Measurements from ENCODE around the gene DDO.

The DDO gene, protein sequence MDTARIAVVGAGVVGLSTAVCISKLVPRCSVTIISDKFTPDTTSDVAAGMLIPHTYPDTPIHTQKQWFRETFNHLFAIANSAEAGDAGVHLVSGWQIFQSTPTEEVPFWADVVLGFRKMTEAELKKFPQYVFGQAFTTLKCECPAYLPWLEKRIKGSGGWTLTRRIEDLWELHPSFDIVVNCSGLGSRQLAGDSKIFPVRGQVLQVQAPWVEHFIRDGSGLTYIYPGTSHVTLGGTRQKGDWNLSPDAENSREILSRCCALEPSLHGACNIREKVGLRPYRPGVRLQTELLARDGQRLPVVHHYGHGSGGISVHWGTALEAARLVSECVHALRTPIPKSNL

DNA sequence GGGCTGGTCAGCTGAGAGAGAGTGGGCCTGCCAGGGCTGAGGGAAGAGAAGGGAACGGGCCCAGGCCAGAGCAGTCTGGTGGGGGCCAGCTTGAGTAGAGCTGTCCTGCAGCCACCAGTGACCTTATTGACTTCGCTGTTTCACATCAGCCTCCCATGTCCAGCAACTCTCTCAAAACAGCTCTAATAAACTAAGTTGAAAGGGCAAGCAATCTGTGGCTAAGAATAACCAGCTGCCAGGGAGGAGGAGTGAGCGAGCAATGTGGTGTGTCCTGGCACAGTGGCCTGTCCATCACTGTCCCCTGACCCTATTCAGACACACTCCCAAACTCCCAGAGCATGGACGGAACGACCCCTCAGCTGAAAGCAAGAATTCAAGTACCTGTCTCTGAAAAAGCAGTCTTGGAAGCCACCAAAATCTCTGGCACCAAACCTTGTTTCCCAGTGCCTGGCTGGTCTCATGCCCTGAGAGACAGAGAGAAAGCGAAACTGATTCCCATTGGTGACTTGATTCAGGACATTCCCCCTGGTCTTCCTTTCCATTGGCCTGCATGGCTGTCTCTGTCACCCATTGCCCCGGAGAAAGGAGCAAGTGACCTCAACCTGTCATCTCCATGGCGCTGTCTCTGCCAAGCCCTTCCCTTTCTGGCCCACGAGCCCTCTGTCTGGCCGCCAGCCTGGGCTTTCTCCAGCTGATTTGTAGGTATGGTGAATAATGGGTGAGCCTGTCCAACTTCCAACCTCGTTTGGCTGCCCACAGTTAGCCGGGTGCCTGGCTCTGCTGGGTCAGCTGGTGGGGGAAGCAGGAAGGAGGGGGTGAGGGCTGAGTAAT is at the start of gene DDO:
TSS of gene DDO (minus strand) at position 490 of the 831 bp plus-strand sequence. CDS start 2,113 bp downstream, outside the sequence.
- DNase-seq (ENCODE audit: low read depth in 2 of 2) = no peak

DNA sequence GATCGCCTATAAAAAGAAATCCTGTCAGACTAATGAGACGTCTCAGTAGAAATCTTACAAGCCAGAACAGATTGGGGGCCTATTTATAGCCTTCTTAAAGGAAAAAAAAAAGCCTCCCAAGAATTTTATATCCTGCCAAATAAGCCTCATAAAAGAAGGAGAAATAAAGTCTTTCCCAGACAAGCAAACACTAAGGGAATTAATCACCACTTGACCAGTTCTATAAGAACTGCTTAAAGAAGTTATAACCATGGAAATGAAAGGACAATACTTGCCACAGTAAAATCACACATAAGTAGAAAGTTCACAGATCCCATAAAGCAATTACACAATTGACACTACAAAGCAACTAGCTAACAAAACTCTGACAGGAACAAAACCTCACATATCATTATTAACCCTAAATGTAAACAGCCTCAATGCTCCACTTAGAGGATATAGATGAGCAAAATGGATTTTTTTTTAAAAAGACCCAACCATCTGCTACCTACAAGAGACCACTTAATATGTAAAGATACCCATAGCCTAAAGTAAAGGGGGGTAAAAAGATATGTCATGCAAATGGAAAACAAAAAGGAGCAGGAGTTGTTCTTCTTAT is 47.6 kb upstream of the DDO start:
- no peak for DNase-seq (ENCODE audit: low read depth in 2 of 2)

DNA sequence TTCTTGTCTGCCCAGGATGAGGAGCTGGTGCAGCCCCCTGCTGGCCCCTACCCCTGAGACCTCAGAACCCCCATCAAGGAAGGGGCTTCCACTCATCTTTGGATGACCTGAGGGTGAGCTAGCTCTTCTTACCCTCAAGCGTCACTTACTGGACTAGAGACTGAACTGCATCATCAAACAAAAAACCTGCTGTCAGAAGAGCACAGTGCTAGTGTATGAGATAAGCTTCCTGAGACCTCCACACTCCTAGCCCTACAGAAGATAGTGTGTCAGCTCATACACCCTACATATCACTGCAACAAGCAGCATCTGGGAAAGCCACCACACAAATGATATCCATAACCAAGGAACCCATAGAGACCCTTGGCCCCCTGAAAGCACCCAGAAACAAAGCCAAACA is 46.0 kb upstream of the DDO start:
- DNase-seq (ENCODE audit: low read depth in 2 of 2) = no peak

DNA sequence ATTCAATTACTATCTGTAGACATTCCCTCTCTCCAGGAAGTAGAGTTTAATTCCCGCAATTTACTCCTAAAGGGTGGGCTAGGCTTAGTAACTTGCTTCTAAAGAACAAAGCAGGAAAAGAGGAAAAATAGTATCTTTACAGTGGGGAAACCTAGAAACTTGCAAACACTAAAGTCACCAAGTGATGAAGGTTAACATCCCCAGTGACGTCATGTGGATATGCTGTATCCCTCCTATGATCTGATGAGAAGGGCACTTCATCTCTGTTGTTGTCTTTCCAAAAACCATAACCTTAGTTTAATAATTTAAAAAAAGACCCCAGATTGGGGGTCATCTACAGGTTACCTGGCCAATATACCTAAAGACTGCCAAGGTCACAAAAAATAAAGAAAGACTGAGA is 43.8 kb upstream of the DDO start:
- DNase-seq (ENCODE audit: low read depth in 2 of 2) = no peak

DNA sequence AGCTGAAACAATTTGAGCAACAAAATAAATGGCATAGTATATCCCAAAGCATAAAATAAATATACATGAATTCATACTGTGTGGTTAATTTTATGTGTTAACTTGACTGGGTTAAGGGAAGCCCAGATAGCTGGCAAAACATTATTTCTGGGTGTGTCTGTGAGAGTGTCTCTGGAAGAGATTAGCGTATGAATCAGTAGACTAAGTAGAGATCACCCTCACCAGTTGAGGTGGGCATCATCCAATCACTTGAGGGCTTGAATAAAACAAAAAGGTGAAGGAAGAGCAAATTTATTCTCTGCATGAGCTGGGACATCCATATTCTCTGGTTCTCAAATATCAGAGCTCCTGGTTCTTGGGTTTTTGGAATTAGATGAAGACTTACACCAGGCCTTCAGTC is 43.1 kb upstream of the DDO start:
- no peak for DNase-seq (ENCODE audit: low read depth in 2 of 2)

DNA sequence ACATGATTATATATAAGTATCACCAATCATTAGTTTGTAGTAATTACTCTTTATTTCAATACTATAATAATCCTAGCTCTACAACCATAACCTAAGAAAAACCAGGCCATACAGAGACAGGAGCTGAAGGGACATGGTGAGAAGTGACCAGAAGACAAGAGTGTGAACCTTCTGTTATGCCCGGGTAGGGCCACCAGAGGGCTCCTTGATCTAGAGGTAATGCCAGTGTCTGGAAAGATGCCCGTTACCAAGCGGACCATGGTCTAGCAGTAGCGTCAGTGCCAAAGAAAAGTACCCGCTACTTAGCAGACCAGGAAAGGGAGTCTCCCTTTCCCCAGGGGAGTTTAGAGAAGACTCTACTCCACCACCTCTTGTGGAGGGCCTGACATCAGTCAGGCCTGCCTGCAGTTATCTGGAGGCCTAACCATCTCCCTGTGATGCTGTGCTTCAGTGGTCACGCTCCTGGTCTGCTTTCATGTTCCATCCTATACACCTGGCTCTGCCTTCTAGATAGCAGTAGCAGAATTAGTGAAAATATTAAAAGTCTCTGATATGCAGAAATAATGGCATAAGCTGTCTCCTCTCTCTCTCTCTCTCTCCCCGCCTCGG is 42.3 kb upstream of the DDO start:
- peak in 1 of 2 donors; percentile 22 for DNase-seq (ENCODE audit: low read depth in 2 of 2)

DNA sequence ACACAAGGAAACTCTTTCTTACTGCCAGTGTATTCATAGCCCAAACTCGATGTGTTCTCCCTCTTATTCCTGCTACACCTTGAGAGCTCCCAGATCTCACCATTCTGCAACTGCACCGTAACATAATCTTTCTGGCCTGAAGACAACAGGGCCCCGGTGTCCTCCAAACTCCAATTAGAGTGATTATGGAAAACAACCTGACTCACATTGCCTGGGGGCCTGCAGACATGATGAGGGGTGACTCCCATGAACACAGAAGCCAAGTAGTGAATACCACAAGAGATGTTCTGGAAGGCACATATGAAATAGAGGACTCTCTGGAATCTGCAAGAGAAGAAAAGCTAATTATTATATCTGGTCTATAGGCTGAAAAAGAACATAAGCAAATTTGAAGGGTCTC is 41.3 kb upstream of the DDO start:
- no peak for DNase-seq (ENCODE audit: low read depth in 2 of 2)

DNA sequence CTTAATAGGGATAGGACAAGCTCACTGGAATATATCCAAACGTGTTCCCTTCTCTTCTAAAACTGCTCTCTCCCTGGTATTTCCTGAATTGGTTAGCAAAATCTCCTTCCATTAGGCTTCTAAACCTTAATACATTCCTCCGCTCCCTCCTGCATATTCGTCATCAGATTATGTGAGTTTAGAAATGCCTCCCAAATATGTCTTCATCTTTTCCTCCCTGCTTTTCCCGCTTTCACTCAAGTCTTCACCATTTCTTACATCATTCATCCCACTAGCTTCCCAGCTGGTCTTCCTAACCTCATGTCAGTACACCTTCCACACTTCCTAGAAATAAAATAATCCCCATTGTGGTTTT is 34.1 kb upstream of the DDO start:
- DNase-seq (ENCODE audit: low read depth in 2 of 2) = no peak

DNA sequence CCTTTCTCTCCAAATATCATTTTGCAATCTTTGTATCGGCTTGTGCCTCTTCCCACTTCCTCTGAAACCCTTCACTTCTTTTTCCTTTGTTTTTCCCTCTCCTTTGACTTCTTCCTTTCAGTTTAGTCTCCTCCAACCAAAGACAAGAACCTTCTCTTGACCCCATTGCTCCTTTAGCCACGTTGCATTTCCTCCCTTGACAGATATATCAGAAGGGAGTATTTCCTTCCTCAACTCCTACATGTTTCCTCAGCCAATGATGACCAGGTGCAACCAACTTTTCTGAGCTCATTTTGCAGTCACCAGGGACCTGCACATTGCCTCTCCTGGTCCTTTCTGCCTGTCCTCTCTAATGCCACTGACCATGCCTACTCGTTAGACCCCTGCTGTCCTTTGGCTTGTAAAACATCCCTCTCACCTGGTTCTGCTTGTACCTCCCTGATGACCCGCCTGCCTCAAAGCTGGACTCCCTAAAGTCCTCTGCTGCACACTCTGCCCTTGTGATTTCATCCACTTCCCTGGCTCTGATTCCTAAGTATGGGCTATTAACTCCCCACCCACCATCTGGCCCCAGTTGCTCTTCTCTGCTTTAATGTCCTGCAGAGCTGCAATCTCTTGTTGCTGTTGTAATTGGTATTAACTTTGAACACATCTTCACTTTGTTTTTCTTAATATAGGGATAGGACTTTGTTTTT is 33.6 kb upstream of the DDO start:
- no peak for DNase-seq (ENCODE audit: low read depth in 2 of 2)

DNA sequence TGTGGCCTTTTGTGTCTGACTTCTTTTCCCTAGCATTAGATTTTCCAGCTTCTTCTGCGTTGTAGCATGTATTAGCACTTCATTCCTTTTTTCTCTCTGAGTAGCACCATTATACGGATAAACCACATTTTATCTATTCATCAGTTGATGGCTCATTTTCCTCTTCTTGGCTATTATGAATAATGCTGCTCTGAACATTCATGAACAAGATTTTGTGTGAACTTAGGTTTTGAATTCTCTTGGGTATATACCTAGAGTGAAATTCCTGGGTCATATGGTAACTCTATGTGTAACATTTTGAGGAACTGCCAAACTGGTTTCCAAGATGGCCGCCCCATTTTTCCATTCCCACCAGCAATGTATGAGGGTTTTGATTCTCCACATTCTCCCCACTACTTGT is 32.4 kb upstream of the DDO start:
- DNase-seq (ENCODE audit: low read depth in 2 of 2) = no peak

DNA sequence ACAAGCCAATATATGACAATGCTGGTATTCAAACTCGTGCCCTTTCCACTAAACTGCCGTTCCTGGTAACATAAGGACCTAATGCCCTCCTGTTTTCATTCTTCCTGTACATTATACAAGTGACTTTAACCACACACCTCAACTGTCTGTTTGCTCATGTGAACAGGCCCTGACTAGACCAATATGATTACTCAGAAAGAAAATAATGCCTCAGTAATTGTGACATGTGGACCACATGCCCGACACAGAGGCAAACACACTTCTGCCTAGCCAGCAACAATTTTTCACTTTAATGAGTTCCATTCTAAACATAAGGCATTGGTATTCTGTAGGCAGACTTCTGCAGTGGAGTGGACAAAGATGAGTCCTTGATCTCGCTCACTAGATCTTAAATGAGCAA is 31.0 kb upstream of the DDO start:
- DNase-seq (ENCODE audit: low read depth in 2 of 2) = no peak

DNA sequence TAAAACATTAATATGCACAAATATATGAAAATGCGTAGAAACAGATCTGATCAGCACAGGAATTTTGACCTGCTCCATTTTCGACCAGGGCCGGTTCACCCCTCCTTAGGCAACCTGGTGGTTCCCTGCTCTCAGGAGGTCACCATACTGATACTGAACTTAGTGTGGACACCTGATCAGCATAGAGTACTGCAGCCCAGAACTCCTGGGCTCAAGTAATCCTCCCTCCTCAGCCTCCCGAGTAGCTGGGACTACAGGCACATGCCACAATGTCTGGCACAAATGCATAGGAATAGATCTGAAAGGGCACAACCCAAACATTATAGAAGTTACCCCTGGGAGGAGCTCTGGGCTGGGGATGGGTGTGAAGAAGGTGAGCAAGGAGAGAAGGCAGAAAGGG is 24.7 kb upstream of the DDO start:
- no peak for DNase-seq (ENCODE audit: low read depth in 2 of 2)

DNA sequence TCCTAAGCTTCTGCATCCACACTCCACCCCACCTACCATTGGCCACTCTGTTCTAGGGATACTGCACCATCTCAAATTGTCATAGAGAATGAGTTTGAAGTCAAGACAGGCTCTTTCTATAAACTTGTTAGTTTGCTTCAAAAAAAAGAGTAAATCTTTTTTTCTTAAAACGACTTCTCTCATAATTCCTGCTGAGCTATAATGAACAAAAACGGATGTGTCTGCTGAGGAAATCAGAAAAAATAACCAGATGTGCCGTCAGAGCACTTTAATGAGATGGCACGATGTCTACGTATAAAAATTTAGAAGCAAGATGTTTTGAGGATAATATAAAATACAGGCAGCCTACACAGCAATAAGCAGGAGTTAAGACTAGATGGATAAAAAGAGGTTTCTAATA is 24.0 kb upstream of the DDO start:
- DNase-seq (ENCODE audit: low read depth in 2 of 2) = no peak

DNA sequence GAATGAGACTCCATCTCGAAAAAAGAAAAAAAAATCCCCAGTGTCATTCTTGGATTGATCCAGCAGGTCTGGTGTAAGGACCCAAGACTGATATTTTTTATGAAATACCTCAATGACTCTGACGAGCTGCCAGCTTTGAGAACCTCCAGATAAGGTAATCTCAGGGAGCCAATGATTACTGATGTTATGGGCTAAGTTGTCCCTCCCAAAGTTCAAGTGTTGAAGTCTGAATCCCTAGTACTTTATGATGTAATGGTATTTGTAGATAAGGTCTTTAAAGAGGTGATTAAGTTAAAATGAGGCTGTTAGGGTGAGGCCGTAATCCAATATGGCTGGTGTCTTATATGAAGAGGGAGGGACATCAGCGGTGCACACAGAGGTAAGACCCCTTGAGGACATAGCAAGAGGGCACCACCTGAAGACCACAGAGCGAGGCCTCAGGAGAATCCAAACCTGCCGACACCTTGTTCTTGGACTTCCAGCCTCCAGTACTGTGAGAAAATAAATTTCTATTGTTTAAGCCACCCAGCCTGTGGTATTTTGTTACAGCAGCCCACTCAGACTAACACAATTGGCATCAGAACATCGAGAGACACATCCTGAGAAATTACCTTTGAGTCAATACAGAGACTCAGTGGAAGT is 19.7 kb upstream of the DDO start:
- DNase-seq (ENCODE audit: low read depth in 2 of 2) = no peak

DNA sequence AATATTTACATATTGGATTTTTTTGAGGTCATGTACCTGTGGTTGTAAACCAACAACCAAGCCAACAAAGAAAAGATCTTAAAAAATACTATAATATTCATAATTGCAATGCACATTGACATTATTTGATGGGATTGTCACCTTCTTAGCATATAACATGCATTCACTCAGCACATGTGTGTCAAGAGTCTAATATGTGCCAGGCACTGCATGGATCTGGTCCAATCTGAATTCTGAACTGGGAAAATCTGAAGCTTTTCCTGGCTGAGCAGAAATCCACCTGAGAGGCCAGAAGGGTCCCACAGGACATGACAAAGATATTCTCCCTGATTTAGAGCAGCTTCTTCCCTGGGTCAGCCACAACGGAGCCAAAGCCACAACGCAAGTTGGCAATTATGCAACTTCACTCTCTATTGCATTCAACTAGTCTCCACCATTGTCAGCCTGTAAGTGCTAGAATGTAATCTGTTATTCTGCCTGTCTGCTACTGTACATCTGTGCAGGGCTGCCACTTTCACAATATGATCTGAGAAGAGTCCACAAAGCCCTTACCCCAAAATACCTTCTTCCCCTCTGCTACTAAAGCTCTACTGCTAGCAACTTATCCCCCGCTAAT is 17.0 kb upstream of the DDO start:
- no peak for DNase-seq (ENCODE audit: low read depth in 2 of 2)

DNA sequence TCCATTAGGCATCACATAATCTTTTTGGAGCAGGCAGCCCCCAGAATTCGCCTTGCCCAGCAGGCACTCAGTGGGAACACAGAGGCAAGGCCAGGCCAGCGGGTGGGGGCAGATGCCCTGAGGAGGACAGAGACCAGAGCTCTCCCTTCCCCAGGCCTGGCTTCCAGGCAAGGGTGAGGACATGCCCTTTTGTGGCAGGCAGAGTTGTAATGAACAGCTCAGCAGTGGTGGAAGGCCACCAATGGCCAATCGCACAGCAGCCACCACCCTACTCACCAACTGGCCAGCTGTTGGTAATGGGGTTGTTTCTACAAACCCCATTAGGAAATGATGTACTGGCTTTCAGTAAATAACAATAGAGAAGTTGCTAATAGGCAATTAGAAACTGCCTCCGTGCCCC is 15.4 kb upstream of the DDO start:
- no peak for DNase-seq (ENCODE audit: low read depth in 2 of 2)

DNA sequence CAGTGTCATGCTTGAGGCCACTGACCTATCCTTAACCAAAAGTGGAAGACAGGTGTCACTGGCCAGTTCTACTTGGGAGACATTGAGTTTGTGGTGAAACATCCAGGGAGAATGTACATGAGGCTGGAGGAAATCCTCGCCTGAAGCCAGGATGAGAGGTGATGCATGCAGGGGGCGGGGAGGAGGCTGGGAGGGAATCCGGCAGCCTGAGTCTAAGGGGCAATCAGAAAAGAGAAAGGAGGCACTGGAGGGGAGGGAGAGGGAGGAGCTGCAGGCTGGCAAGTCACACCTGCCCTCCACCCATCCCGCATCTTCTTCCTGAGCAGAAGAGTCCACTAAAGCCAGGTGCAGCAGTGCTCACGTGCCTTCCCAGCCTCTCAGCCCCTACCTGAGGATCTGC is 14.9 kb upstream of the DDO start:
- DNase-seq (ENCODE audit: low read depth in 2 of 2) = no peak

DNA sequence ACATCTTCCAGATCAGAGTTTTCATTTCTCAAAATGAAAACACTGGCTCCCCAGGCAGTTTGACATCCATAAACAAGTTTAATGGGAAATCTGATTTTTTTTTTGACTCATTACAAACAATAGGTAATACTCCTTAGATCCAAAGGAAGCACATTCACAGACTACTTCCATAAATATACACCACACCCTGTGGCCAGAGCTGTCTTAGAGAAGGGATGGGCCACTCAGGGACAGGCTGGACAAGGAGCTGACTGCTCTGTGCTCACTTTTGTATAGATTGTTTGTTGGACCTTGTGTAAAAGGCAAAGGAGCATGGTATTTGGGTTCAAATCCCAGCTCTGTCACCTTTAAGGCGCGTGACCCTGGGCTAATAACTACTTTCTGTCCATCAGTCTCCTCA is 12.8 kb upstream of the DDO start:
- no peak for DNase-seq (ENCODE audit: low read depth in 2 of 2)

DNA sequence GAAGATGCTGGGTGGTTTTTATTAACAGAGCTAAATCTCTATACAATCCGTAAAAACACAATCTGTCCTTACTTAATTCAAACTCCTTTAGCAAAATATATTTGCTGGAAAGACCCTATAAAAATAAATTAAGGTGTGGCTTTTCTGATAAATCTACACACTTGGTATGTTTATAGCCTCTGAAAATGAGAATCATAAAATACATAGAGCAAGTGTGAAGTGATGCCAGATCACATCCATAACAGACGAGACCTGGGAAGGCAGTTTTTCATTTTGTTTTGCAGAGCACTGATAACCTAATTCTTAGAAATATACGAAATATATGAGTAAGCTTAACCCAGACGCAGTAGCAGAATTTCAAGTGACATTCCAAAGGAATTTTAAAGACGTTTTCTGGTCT is 10.4 kb upstream of the DDO start:
- DNase-seq (ENCODE audit: low read depth in 2 of 2) = no peak

DNA sequence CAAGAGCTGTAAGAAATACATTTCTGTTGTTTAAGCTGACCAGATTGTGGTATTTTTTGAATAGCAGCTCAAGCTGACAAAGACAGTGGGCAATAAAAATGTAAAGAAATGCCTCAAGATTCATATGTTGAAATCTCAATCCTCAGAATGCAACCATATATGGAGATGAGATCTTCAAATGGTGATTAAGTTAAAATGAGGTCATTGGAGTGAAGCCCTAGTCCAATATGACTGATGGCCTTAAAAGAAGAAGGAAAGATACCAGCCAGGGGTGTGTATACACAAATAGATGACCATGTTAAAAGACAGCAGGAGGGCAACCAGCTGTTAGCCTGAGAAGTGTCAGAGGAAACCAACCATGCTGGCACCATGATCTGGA is 7.1 kb upstream of the DDO start:
- DNase-seq (ENCODE audit: low read depth in 2 of 2) = no peak

Data from activated CD4-positive, alpha-beta T cell treated with anti-CD3 and anti-CD28 coated beads for 24 hours (primary cell).